GM19328 (cell line): ENCODE data around the gene GSG1L.
"Not testable (repeated sequence)": the region's sequence is repeated elsewhere in the genome, so short reads cannot be mapped to it uniquely, and the experiment has no call there.

Source experiments
- ATAC-seq: cut with Tn5 transposase; IDR thresholded peaks from one replicate; pipeline ENCODE4 v1.9.1; 2021; ENCODE audit warnings: mild to moderate bottlenecking, moderate library complexity; ENCODE audit not compliant: unreplicated experiment

The GSG1L gene

DNA sequence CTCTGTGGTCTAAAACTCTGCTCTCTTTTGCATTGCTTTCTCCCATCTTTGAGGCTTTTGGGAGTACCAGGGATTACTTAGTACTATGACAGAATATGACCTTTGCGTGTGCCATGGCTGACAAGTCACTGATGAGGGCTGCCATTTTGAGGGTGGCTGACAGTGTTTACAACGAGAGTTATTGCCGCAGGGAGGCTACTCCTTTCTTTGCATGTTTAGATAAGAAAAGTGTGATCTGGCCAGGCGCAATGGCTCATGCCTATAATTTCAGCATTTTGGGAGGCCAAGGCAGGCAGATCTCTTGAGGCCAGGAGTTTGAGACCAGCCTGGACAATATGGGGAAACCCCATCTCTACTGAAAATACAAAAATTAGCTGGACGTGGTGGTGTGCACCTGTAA lies 77.5 kb downstream of the GSG1L start:
- no peak for ATAC-seq

DNA sequence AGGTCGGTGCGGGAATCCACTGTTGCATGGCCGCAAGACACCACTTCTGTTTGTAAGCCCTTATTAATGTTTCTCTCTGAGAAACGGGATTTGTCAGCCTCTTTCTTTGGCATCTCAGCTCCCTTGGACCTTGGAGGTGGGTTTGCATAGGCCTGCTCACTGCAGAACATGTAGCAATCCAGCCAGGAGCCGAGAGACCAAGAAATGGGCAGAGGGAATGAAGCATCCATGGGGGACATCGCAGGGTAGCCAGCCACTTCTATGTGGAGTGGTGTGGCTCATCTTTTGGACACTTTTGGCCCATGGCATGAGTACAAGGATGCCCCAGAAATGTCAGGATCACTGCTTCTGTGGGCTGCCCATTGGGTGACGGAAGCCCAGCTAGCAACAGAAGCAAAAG lies 79.4 kb downstream of the GSG1L start:
- ATAC-seq: no peak

DNA sequence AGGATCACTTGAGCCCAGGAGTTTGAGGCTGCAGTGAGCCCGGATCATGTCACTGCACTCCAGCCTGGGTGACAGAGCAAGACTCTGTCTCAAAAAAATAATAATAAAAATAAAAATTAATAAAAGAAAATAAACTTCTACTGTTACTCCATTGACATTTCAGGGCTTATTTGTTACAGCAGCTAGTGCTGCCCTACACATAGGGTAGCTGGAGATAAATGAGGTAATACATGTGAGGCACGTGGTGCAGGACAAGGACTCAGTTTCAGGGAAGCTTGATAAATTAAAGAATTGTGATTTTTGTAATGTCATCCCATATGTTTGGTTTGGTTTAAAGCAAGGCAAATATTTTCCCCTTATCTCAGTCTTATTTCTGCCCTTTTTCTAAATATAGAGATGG lies 80.3 kb downstream of the GSG1L start:
- no peak for ATAC-seq

DNA sequence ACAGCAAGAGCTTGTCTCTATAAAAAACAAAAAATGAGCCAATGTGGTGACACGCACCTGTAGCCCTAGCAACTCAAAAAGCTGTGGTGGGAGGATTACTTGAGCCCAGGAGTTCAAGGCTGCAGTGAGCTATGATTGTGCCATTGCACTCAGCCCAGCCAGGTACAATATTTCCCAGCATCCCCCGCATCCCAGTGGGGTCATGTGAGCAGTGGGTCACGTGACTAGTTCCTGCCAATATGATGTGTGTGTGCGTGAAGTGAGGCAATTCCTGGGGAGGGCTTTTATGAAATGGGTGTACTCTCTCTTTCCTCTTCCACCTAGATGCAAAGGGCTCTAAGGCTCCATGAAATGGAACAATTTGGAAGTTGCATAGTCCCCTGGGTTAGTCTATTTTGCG lies 81.3 kb downstream of the GSG1L start:
- ATAC-seq: no peak

- no peak for ATAC-seq
Observed at GRCh38 chr16:27980919-27981700, 82.4 kb downstream of the GSG1L start.

DNA sequence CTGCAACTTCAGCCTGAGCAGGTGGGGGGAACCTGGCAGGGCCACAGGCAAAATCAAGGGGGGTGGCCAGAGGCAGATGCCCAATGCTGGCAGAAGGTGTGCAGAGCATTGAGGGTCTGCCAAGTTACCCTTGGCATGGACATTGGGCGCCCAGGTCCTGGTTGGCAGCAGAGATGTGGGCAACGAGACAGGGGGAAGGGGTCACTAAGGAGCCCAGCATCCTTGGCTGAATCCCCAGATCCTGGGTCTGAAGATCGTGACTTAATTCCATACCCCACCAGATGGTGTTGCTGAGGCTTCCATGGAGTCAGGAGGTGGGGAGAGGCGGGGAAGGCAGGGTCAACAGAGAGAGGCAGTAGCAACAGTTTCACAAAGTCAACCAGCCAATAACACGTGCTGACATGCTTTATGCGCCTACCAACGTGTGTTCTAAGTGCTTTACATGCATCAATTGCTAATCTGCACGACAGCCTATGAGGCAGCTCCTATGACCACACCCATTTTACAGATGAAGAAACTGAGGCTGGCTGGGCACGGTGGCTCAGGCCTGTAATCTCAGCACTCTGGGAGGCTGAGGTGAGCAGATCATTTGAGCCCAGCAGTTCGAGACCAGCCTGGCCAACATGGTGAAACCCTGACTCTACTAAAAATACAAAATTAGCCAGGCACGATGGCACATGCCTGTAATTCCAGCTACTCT lies 83.3 kb downstream of the GSG1L start:
- ATAC-seq: no peak

DNA sequence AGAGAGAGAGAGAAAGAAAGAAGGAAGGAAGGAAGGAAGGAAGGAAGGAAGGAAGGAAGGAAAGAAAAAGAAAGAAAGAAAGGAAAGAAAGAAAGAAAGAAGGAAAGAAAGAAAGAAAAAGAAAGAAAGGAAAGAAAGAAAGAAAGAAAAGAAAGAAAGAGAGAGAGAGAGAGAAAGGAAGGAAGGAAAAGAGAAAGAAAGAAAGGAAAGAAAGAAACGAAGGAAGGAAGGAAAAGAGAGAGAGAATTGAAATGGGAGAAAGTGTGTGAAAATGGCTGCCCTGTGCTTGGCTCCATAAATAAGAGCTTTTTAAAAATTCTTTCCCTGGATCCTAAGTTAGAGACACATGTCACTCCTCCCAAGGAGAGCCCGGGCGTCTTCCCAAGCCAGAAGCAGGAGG lies 83.8 kb downstream of the GSG1L start:
- not testable (repeated sequence) for ATAC-seq

DNA sequence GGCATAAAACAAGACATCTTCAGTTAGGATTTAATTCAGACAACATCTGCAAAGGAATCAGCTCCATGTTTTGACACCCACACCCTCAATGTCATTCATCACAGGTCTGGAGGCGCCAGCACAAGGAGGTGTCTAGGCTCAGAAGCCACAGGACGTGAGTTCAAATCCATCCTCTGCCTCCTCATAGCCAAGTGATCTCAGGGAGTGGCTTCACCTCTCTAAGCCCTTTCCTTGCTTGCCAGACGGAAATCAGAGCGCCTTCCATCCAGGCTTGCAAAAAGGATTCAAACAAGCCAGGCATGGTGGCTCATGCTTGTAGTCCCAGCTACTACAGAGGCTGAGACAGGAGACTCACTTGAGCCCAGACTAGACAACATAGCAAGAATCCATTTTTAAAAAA lies 84.6 kb downstream of the GSG1L start:
- no peak for ATAC-seq

DNA sequence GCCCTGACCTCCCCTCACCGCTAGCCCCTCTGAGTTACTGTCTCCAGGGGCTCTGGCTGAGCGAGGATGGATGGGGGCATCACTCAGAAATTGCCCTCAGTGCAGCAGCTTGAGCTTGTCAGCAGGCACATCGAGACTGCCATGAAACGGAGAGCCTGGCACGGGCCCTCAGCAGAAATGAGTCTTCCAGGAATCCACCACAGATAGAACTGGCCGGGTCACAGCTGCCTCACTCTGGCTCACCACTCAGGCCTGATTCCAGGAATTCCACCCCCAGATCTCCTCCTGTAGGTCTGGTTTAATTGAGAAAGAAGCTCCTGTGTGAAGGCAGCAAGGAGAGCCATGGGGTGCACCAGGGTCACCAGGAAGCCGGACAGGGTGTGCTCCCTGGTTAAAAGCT lies 85.5 kb downstream of the GSG1L start:
- no peak for ATAC-seq

- ATAC-seq: no peak
Observed at GRCh38 chr16:27976990-27977389, 86.5 kb downstream of the GSG1L start.

GRCh38 chr16:27974896-27975540 lies 88.5 kb downstream of the GSG1L start:
- no peak for ATAC-seq

DNA sequence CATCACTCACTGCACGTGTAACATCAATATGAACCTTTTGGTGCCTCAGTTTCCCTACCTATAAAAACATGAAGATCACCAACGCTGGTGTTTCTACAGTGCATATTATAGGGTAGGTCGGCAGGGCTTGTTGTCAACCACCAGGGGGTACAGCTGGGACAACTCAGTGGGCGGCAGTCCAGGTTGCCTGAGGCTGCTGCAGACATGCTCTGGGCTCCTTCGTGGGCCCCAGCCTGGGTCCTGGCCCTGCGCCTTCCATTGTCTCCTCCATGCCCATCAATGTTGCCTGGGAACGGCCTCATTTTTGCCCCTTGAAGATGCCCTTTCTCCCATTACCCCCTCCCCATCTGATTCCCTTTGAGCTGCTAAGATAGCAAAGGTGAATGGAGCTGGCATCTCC lies 89.8 kb downstream of the GSG1L start:
- ATAC-seq: no peak

- no peak for ATAC-seq
Observed at GRCh38 chr16:27972500-27972899, 91.0 kb downstream of the GSG1L start.

- no peak for ATAC-seq
Observed at GRCh38 chr16:27969574-27969973, 93.9 kb downstream of the GSG1L start.

DNA sequence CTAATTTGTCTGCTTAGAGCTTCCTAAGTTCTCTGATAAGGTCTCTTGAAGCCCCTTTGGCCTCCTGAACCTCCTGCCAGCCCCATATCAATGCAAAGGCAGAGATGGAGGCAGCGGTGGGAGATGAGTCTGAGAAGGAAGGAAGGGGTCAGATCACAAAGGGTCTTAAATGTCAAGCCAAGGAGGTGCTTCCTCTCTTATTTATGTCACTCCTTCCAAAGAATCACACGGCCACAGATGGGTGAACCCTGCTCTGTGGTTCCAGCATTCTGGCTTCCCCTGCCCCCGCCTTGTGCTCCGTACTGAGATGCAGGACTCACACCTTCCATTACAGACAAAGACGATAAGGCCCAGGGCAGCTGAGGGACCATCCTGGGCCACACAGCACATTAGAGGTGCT lies 96.3 kb downstream of the GSG1L start:
- no peak for ATAC-seq

DNA sequence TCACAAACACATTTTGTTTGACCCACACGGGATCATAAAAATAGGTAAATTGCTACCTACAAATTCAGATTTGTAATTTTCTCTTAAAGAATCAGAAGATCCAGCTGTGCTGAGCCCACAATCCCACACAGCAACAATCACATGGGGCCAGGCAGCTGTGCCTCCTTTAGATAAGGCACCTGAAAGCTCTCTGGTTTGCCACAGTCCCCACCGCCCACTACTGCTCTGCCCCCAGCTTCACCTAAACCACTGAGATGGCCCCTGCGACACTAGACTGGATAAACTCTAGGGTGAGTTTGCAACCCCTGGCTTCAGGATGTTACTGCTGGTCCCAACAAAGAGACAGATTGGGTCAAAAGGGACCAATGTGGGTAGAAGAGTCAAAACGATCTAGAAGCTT lies 96.8 kb downstream of the GSG1L start:
- ATAC-seq: no peak

- no peak for ATAC-seq
Observed at GRCh38 chr16:27965801-27966200, 97.7 kb downstream of the GSG1L start.

- no peak for ATAC-seq
Observed at GRCh38 chr16:27963471-27963965, 100.0 kb downstream of the GSG1L start.

DNA sequence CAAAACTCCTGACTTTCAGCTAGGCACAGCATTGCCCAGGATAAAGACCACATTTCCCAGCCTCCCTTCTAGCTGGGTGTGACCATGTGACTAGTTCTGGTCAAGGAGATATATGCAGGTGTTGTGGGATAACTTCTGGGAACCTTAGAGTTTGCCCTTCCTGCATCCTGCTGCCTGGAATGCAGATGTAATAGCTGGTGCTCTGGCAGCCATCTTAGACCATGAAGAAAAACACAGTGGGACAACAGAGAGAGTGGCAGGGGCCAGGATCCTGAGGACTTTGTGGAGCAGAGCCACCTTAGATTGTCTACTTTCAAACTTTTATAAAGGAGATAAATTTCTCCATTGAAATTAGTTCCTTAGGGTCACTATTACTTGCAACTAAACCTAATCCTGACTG lies 101.3 kb downstream of the GSG1L start:
- no peak for ATAC-seq

DNA sequence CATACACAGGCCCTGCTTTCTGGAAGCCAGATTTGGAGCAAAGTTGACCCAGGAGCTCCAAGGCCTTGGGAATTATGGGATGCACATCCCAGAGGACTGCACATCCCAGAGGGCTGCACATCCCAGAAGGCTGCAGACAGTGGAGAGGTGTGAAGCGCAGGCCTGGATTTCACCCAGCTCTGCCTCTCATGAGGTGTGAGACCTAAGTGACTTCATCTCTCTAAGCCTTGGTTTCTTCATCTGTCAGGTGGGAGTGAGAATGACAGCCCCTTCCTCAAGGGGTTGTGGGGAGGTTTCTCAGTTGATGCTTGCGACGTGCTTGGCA lies 102.3 kb downstream of the GSG1L start:
- no peak for ATAC-seq

- no peak for ATAC-seq
Observed at GRCh38 chr16:27960619-27961295, 102.8 kb downstream of the GSG1L start.

GRCh38 chr16:27959914-27960313 lies 103.6 kb downstream of the GSG1L start:
- no peak for ATAC-seq
